ENCODE measurements around the gene CUTA.

- TF ChIP-seq CTCF (IDR thresholded peaks at IDR 0.05 in 2 of 3, conservative IDR thresholded peaks at IDR 0.05 in 1 of 3; ENCODE audit: borderline replicate concordance in 1 of 3, insufficient read depth in 1 of 3, low read depth in 2 of 3, low read length in 2 of 3) (no peak), EZH2phosphoT487 (IDR thresholded peaks at IDR 0.05; ENCODE audit: borderline replicate concordance) (no peak), POLR2A (IDR thresholded peaks at IDR 0.05; ENCODE audit: borderline replicate concordance, extremely low read depth, insufficient read depth, insufficient read length) (no peak), MAX (IDR thresholded peaks at IDR 0.05) (no peak), JUND (IDR thresholded peaks at IDR 0.05) (no peak), RAD21 (IDR thresholded peaks at IDR 0.05; ENCODE audit: low read depth) (no peak), EGR1 (IDR thresholded peaks at IDR 0.05; ENCODE audit: low read depth) (no peak), SIN3A (IDR thresholded peaks at IDR 0.05; ENCODE audit: low read depth) (no peak), EZH2 (IDR thresholded peaks at IDR 0.05) (no peak)
Observed at GRCh38 chr6:33443619-33444504, 26.0 kb upstream of the CUTA start.
